K562 (cell line): Measurements from ENCODE around the gene GPT2. TPM values are rescaled to one million over a fixed set of nuclear protein-coding genes. Genes with fewer than 3 reads are reported as not detected.

Source experiments
- ATAC-seq: fragments of 200-7000 bp; cut with Tn5 transposase; 3 replicates; pipeline ENCODE4 v1.9.1; 2020; ENCODE audit warnings: moderate library complexity
- BruUV-seq: library from RNA; stranded (reverse); fragments of 400-500 nt; replicated peaks from 2 replicates; lab custom pipeline; 2021; lab: Mats Ljungman, UMichigan
- CTCF ChIA-PET: fragments of 300-600 bp; formaldehyde crosslinking; extraction: SDS; loops from one replicate; lab custom pipeline; 2021; ENCODE audit warnings: low intra/inter-chr PET ratio; lab: Yijun Ruan, JAX
- POLR2A ChIA-PET: fragments of 300-600, 350-650 bp; sonication (Branson Sonifier 250); formaldehyde crosslinking; extraction: SDS; loops from one replicate; lab custom pipeline; 2021; ENCODE audit warnings: antibody characterized with exemption, inconsistent platforms; lab: Yijun Ruan, JAX
- DNase-seq, 4 experiments: peaks; one replicate each; pipeline versions ENCODE4 v3.0.0 to v3.0.0-alpha.2; 2011 to 2018; ENCODE audit warnings: low spot score in 3 of 4, mixed read lengths in 3 of 4; ENCODE audit errors: extremely low read depth in 1 of 4
- FAIRE-seq: peaks from 2 replicates; lab custom pipeline; 2011; peaks lifted over from hg19 to GRCh38; lab: Jason Lieb, UNC
- H2AFZ ChIP-seq: 2 replicates; pipeline ENCODE4 v1.6.0; 2011; ENCODE audit warnings: low read depth, low read length, control low read depth, inconsistent platforms
- H3K27ac ChIP-seq: fragments of 200-600 bp; 3 replicates; pipeline ENCODE4 v1.8.0; 2011; ENCODE audit warnings: low read depth, mild to moderate bottlenecking, control low read depth, inconsistent platforms, low read length, moderate library complexity, mixed read lengths; ENCODE audit errors: extremely low read depth
- H3K27me3 ChIP-seq, 2 experiments: fragments of 300-600 bp in 1 of 2; 2 replicates in 1 of 2; 3 replicates in 1 of 2; pipeline versions ENCODE4 v1.6.0 to v1.8.0; 2011; ENCODE audit warnings: inconsistent platforms in 2 of 2, low read length in 2 of 2, mild to moderate bottlenecking in 1 of 2, mixed read lengths in 1 of 2, moderate library complexity in 1 of 2; ENCODE audit not compliant: control insufficient read depth in 2 of 2, insufficient read depth in 2 of 2
- H3K36me3 ChIP-seq: fragments of 300-600 bp; 3 replicates; pipeline ENCODE4 v1.8.0; 2011; ENCODE audit warnings: mild to moderate bottlenecking, low read length, inconsistent platforms; ENCODE audit not compliant: control insufficient read depth, insufficient read depth
- H3K4me1 ChIP-seq, 2 experiments: fragments of 200-600 bp in 1 of 2; replicated peaks in 1 of 2; 2 replicates in 1 of 2; 3 replicates in 1 of 2; pipeline versions ENCODE4 v1.5.1 to v1.8.0; 2011; ENCODE audit warnings: inconsistent platforms in 2 of 2, low read length in 2 of 2, mild to moderate bottlenecking in 1 of 2, mixed read lengths in 1 of 2, moderate library complexity in 1 of 2; ENCODE audit not compliant: control insufficient read depth in 2 of 2, insufficient read depth in 2 of 2
- H3K4me2 ChIP-seq: 2 replicates; pipeline ENCODE4 v1.6.1; 2011; ENCODE audit warnings: low read length, control low read depth, inconsistent platforms, mixed read lengths; ENCODE audit not compliant: insufficient read depth
- H3K4me3 ChIP-seq: fragments of 200-600 bp; sonication (generic), shearing (Covaris generic); 2 replicates; pipeline ENCODE4 v1.5.1; 2016; ENCODE audit warnings: control low read depth, inconsistent platforms
- H3K79me2 ChIP-seq: fragments of 200-600 bp; 3 replicates; pipeline ENCODE4 v1.8.0; 2011; ENCODE audit warnings: low read length, inconsistent platforms; ENCODE audit not compliant: control insufficient read depth, insufficient read depth
- H3K9ac ChIP-seq, 2 experiments: 2 replicates each; pipeline versions ENCODE4 v1.6.0 to v1.6.1; 2011; ENCODE audit warnings: low read depth in 2 of 2, low read length in 2 of 2, control low read depth in 1 of 2, inconsistent platforms in 1 of 2, mild to moderate bottlenecking in 1 of 2, mixed read lengths in 1 of 2; ENCODE audit not compliant: insufficient read depth in 1 of 2
- H3K9me1 ChIP-seq: one replicate; pipeline ENCODE4 v1.6.0; 2011; ENCODE audit warnings: inconsistent platforms, mild to moderate bottlenecking, low read length, moderate library complexity; ENCODE audit not compliant: control insufficient read depth, insufficient read depth
- H3K9me3 ChIP-seq: replicated peaks from 2 replicates; pipeline ENCODE4 v1.5.1; 2011; ENCODE audit warnings: low read depth, low read length, inconsistent platforms; ENCODE audit not compliant: control insufficient read depth, insufficient read depth
- H4K20me1 ChIP-seq: replicated peaks from 2 replicates; pipeline ENCODE4 v1.6.1; 2011; ENCODE audit warnings: low read length, inconsistent platforms, mixed read lengths; ENCODE audit not compliant: control insufficient read depth, insufficient read depth
- DDX20 ChIP-seq: fragments of 450-650 bp; IDR thresholded peaks from 2 replicates; pipeline ENCODE4 v1.6.1; 2016; ENCODE audit warnings: missing genetic modification characterization, low read depth, mild to moderate bottlenecking, missing compliant biosample characterization, moderate library complexity
- HIVEP1 ChIP-seq: fragments of 250-450 bp; sonication (Bioruptor Pico); IDR thresholded peaks from 2 replicates; pipeline ENCODE4 v1.4.0; 2020; ENCODE audit warnings: mild to moderate bottlenecking
- HMG20A ChIP-seq: fragments of 450-650 bp; formaldehyde crosslinking; conservative IDR thresholded peaks from 2 replicates; pipeline ENCODE4 v1.4.0; 2020; ENCODE audit warnings: mild to moderate bottlenecking, mixed read lengths
- NCOA1 ChIP-seq: fragments of 450-650 bp; IDR thresholded peaks from 2 replicates; pipeline ENCODE4 v1.6.1; 2016; ENCODE audit warnings: low read depth
- NFYB ChIP-seq: IDR thresholded peaks from 2 replicates; pipeline ENCODE4 v1.6.1; 2011; ENCODE audit warnings: mild to moderate bottlenecking, moderate library complexity; ENCODE audit not compliant: insufficient read length; ENCODE audit errors: extremely low read depth
- SAFB ChIP-seq: fragments of 200-400 bp; formaldehyde crosslinking; IDR thresholded peaks from 2 replicates; pipeline ENCODE4 v1.6.1; 2017; ENCODE audit warnings: low read depth, low read length, borderline replicate concordance
- ZNF324 ChIP-seq: fragments of 250-450 bp; sonication (Bioruptor Pico); IDR thresholded peaks from 2 replicates; pipeline ENCODE4 v1.4.0; 2020; ENCODE audit warnings: mild to moderate bottlenecking
- WGBS: fragments of 100-300 bp; shearing (Covaris generic); methylation state at CpG from one replicate; pipeline ENCODE4 v1.1.6; 2016; ENCODE audit warnings: low coverage, mixed read lengths; ENCODE audit not compliant: insufficient coverage; ENCODE audit errors: missing lambda C conversion rate; 5-methylcytosine and 5-hydroxymethylcytosine counted together
- in situ Hi-C: fragments of 300-500 bp; cut with MboI; formaldehyde crosslinking; loops from 4 replicates; pipeline ENCODE4 v1.15.0; 2018; ENCODE audit warnings: inconsistent platforms, mixed read lengths
- intact Hi-C: fragments of 100-400 bp; cut with micrococcal nuclease; formaldehyde crosslinking; loops from 2 replicates; pipeline ENCODE4 v1.14.2; 2022
- polyA plus RNA-seq, 8 experiments: library from polyadenylated mRNA; depleted of rRNA in 4 of 8; stranded (reverse) in 5 of 8; unstranded in 3 of 8; fragments of >200 nt; fragmentation: Nextera tagmentation in 2 of 8; fragmentation: Illumina TruSeq in 1 of 8; extraction: Ambion mirVana in 2 of 8; extraction: Trizol in 1 of 8; gene quantifications; 2 replicates each; pipeline versions ENCODE4 v1.2.1 to v1.2.3, GENCODE V29; 2011 to 2014; ENCODE audit warnings: inconsistent platforms in 1 of 8, missing spikeins in 1 of 8
- total RNA-seq, 7 experiments: library from RNA; depleted of rRNA in 6 of 7; stranded (reverse); fragments of >200 nt in 6 of 7; fragmentation: Illumina TruSeq in 2 of 7; extraction: Trizol in 2 of 7; gene quantifications; 2 replicates each; pipeline versions ENCODE4 v1.2.1 to v1.2.3, GENCODE V29; 2011 to 2021; ENCODE audit warnings: low replicate concordance in 1 of 7
- TF ChIP-seq, protein P1 (sequence below): fragments of 450-650 bp; formaldehyde crosslinking; IDR thresholded peaks from 2 replicates; pipeline ENCODE4 v1.4.0; 2020; ENCODE audit warnings: mild to moderate bottlenecking, moderate library complexity
- TF ChIP-seq, protein P2 (sequence below), 3 experiments: fragments of 200-800 bp in 1 of 3; sonication (Bioruptor generic) in 1 of 3; sonication (generic) in 1 of 3; formaldehyde crosslinking in 1 of 3; IDR thresholded peaks; 2 replicates each; pipeline versions ENCODE4 v1.6.1 to v1.8.0; 2016 to 2022; ENCODE audit warnings: mild to moderate bottlenecking in 2 of 3, missing compliant biosample characterization in 2 of 3, missing genetic modification characterization in 2 of 3, missing genetic modification reagents in 1 of 3
- TF ChIP-seq, protein P3 (sequence below): fragments of 450-650 bp; IDR thresholded peaks from 2 replicates; pipeline ENCODE4 v1.7.0; 2016; ENCODE audit warnings: borderline replicate concordance
- TF ChIP-seq, protein P4 (sequence below): sonication (generic); formaldehyde crosslinking; IDR thresholded peaks from 2 replicates; pipeline ENCODE4 v1.8.0; 2022; ENCODE audit warnings: mild to moderate bottlenecking, missing genetic modification reagents

The GPT2 gene
- total and polyA plus RNA-seq, 9 of the 15 experiments (the other 6 are each of a cell fraction or from before 2014, with no cell fraction given), result 0.79 to 14.4 (median 5.8) TPM

DNA sequence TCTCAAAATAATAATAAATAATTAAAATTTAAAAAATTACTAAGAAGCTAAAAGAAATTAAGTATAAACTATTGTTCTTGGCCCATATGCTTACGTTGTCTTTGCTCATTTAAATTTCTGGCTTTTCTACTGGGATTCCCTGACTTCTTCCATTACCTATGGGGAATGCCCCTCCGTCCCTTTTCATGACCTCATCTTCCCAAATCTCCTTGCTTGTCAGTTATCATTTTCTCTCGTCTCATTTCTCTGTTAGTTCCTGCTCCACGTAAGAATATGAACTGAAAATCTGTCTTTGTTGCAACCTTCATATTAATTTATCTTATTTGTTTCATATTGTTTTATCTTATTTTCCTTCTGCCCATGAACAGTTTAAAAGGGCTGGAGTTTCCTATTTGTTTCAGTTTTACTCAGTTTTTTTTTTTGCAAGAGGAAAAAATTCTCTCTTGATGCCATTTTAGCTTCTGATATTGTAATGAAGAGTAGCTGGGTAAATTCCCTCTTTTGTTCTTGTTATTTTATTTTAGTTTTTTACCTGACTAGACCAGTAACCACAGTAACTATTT is 91.8 kb downstream of the GPT2 start:
- Histone ChIP-seq H2AFZ (no peak overlapping the region), H3K4me3 (no peak overlapping the region), H3K9me1 (no peaks in the 10 kb centered on the region), H3K27ac (no peak overlapping the region), H4K20me1 (peaks cover 11% of the 10 kb centered on the region), H3K9me3 (no peaks in the 10 kb centered on the region), H3K79me2 (peaks cover 32% of the 10 kb centered on the region), H3K9ac (no peak overlapping the region), H3K36me3 (peaks cover 13% of the 10 kb centered on the region), H3K4me1 (peaks cover 13% of the 10 kb centered on the region in 2 experiments; a peak in 4 of 5 replicates), H3K4me2 (no peak overlapping the region), H3K27me3 (no peaks in the 10 kb centered on the region)
- POLR2A ChIA-PET, result no interaction called here
- DNase-seq (no peak), ATAC-seq (no peak), FAIRE-seq (no peak)
- 51% methylated on average over 4 of the region's 4 CpGs for WGBS
- BruUV-seq, result no TSS peak
- in situ Hi-C loops (no loop called here), intact Hi-C loops (no loop called here)
- CTCF ChIA-PET, result interaction anchor here (0.7 kb wide), 1 partner anchor 13 kb away, joined by 4 read pairs; no protein-coding TSS in a partner anchor
- TF ChIP-seq, protein P1, sequence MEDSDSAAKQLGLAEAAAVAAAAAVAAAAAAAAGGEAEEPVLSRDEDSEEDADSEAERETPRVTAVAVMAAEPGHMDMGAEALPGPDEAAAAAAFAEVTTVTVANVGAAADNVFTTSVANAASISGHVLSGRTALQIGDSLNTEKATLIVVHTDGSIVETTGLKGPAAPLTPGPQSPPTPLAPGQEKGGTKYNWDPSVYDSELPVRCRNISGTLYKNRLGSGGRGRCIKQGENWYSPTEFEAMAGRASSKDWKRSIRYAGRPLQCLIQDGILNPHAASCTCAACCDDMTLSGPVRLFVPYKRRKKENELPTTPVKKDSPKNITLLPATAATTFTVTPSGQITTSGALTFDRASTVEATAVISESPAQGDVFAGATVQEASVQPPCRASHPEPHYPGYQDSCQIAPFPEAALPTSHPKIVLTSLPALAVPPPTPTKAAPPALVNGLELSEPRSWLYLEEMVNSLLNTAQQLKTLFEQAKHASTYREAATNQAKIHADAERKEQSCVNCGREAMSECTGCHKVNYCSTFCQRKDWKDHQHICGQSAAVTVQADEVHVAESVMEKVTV (CRISPR knock-in tag), result no peak
- TF ChIP-seq ZNF324, result no peak
- TF ChIP-seq HMG20A (CRISPR knock-in tag), result no peak
- no peak for TF ChIP-seq NFYB
- TF ChIP-seq, protein P2, sequence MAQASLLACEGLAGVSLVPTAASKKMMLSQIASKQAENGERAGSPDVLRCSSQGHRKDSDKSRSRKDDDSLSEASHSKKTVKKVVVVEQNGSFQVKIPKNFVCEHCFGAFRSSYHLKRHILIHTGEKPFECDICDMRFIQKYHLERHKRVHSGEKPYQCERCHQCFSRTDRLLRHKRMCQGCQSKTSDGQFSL (CRISPR knock-in tag; IDR thresholded peaks at IDR 0.05), result no peak
- TF ChIP-seq, protein P2 (tag; IDR thresholded peaks at IDR 0.05), result no peak
- TF ChIP-seq NCOA1, result no peak
- TF ChIP-seq SAFB, result no peak
- TF ChIP-seq, protein P3, sequence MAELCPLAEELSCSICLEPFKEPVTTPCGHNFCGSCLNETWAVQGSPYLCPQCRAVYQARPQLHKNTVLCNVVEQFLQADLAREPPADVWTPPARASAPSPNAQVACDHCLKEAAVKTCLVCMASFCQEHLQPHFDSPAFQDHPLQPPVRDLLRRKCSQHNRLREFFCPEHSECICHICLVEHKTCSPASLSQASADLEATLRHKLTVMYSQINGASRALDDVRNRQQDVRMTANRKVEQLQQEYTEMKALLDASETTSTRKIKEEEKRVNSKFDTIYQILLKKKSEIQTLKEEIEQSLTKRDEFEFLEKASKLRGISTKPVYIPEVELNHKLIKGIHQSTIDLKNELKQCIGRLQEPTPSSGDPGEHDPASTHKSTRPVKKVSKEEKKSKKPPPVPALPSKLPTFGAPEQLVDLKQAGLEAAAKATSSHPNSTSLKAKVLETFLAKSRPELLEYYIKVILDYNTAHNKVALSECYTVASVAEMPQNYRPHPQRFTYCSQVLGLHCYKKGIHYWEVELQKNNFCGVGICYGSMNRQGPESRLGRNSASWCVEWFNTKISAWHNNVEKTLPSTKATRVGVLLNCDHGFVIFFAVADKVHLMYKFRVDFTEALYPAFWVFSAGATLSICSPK, result no peak
- no peak for TF ChIP-seq DDX20 (tag)
- TF ChIP-seq, protein P4, sequence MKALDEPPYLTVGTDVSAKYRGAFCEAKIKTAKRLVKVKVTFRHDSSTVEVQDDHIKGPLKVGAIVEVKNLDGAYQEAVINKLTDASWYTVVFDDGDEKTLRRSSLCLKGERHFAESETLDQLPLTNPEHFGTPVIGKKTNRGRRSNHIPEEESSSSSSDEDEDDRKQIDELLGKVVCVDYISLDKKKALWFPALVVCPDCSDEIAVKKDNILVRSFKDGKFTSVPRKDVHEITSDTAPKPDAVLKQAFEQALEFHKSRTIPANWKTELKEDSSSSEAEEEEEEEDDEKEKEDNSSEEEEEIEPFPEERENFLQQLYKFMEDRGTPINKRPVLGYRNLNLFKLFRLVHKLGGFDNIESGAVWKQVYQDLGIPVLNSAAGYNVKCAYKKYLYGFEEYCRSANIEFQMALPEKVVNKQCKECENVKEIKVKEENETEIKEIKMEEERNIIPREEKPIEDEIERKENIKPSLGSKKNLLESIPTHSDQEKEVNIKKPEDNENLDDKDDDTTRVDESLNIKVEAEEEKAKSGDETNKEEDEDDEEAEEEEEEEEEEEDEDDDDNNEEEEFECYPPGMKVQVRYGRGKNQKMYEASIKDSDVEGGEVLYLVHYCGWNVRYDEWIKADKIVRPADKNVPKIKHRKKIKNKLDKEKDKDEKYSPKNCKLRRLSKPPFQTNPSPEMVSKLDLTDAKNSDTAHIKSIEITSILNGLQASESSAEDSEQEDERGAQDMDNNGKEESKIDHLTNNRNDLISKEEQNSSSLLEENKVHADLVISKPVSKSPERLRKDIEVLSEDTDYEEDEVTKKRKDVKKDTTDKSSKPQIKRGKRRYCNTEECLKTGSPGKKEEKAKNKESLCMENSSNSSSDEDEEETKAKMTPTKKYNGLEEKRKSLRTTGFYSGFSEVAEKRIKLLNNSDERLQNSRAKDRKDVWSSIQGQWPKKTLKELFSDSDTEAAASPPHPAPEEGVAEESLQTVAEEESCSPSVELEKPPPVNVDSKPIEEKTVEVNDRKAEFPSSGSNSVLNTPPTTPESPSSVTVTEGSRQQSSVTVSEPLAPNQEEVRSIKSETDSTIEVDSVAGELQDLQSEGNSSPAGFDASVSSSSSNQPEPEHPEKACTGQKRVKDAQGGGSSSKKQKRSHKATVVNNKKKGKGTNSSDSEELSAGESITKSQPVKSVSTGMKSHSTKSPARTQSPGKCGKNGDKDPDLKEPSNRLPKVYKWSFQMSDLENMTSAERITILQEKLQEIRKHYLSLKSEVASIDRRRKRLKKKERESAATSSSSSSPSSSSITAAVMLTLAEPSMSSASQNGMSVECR (CRISPR knock-in tag), result no peak
- no peak for TF ChIP-seq HIVEP1 (CRISPR knock-in tag)
